IMR-90 (cell line): ENCODE measurements around the gene SNX33.
A peak's percentile ranks its signal among the peaks of the same experiment; 100 is the strongest.

Experiments
- BHLHE40 ChIP-seq: fragments of 150-350 bp; IDR thresholded peaks from 2 replicates; pipeline ENCODE4 v1.6.1; 2016; ENCODE audit warnings: mild to moderate bottlenecking, low read depth, low read length
- CEBPB ChIP-seq: IDR thresholded peaks from 2 replicates; pipeline ENCODE4 v1.6.1; 2012; ENCODE audit warnings: low read depth, low read length, improper control_type of control experiment
- CTCF ChIP-seq: conservative IDR thresholded peaks from 2 replicates; pipeline ENCODE4 v1.5.1; 2012; ENCODE audit warnings: mild to moderate bottlenecking, low read depth, low read length, improper control_type of control experiment
- ELK1 ChIP-seq: fragments of 150-350 bp; IDR thresholded peaks from 2 replicates; pipeline ENCODE4 v1.6.1; 2016; ENCODE audit warnings: low read depth, mild to moderate bottlenecking, low read length, moderate library complexity, borderline replicate concordance
- FOS ChIP-seq: fragments of 150-350 bp; IDR thresholded peaks from 2 replicates; pipeline ENCODE4 v1.6.1; 2016; ENCODE audit warnings: low read depth, low read length
- MAFK ChIP-seq: IDR thresholded peaks from 2 replicates; pipeline ENCODE4 v1.6.1; 2012; ENCODE audit warnings: low read depth, low read length, improper control_type of control experiment
- MXI1 ChIP-seq: IDR thresholded peaks from 2 replicates; pipeline ENCODE4 v1.6.1; 2012; ENCODE audit warnings: low read depth, mild to moderate bottlenecking, low read length, moderate library complexity, borderline replicate concordance
- NFE2L2 ChIP-seq: fragments of 150-350 bp; IDR thresholded peaks from 2 replicates; pipeline ENCODE4 v1.6.1; 2016; ENCODE audit warnings: low read depth, mild to moderate bottlenecking, low read length
- POLR2A ChIP-seq: IDR thresholded peaks from 2 replicates; pipeline ENCODE4 v1.6.1; 2012; ENCODE audit warnings: mild to moderate bottlenecking, low read depth, low read length
- RAD21 ChIP-seq: IDR thresholded peaks from 2 replicates; pipeline ENCODE4 v1.6.1; 2012; ENCODE audit warnings: low read length, improper control_type of control experiment
- RCOR1 ChIP-seq: IDR thresholded peaks from 2 replicates; pipeline ENCODE4 v1.6.1; 2012; ENCODE audit warnings: mild to moderate bottlenecking, low read length, improper control_type of control experiment; ENCODE audit not compliant: insufficient replicate concordance
- RFX5 ChIP-seq: IDR thresholded peaks from 2 replicates; pipeline ENCODE4 v1.8.0; 2012; ENCODE audit warnings: low read depth, mild to moderate bottlenecking, low read length, moderate library complexity
- SMC3 ChIP-seq: fragments of 150-350 bp; IDR thresholded peaks from 2 replicates; pipeline ENCODE4 v1.6.1; 2016; ENCODE audit warnings: low read depth, mild to moderate bottlenecking, antibody characterized with exemption, low read length, moderate library complexity
- USF2 ChIP-seq: fragments of 150-350 bp; IDR thresholded peaks from 2 replicates; pipeline ENCODE4 v1.6.1; 2017; ENCODE audit warnings: mild to moderate bottlenecking, antibody characterized with exemption, low read length, low read depth

GRCh38 chr15:75651810-75652543 lies 4.3 kb downstream of the SNX33 start:
- TF ChIP-seq CTCF (no peak), BHLHE40 (no peak), USF2 (no peak), MAFK (no peak), RAD21 (no peak), RCOR1 (no peak), POLR2A (0 out of 2 replicates have a peak, but pooled peaks have one; percentile 25), ELK1 (no peak), MXI1 (no peak), CEBPB (no peak), SMC3 (no peak), FOS (no peak), RFX5 (no peak), NFE2L2 (no peak)
